ENCODE measurements around the gene LIN7A. TPM values are rescaled to one million over a fixed set of nuclear protein-coding genes. Genes with fewer than 3 reads are reported as not detected.
"Not testable (repeated sequence)": the region's sequence is repeated elsewhere in the genome, so short reads cannot be mapped to it uniquely, and the experiment has no call there.

Gene LIN7A
- total RNA-seq, 1 experiment from 2014 or later = 0.15 TPM

DNA sequence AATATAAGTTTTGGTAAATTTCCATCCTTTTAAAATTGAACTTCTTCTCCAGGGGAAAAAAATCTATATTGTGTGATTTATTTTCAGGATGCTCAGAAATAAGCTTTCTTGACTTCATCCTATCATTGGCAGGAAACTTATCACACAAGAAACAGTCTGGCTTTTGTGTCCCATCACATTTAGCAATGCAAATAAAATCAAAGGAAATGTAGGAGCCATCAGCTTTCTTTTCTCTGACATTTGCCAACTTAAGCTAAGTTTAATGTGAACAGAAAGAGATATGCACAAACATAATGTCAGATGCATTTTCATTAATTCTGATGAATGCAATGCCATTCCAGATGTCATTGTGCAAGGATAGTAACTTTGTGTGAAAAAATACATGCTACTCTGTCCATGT is 56.6 kb downstream of the LIN7A start:
- no peak overlapping the region for H3K4me3 ChIP-seq (ENCODE audit: low read length)
- no peak overlapping the region for H3K27ac ChIP-seq (ENCODE audit: low read length)
- H3K27me3 ChIP-seq (ENCODE audit: low read length) = no peaks in the 10 kb centered on the region
- H3K9me3 ChIP-seq (ENCODE audit: low read length) = no peaks in the 10 kb centered on the region
- H2AFZ ChIP-seq (ENCODE audit: low read length) = no peak overlapping the region
- no peak for DNase-seq
- no peaks in the 10 kb centered on the region for H3K79me2 ChIP-seq (ENCODE audit: low read length)
- no peak overlapping the region for H3K9ac ChIP-seq (ENCODE audit: low read length)
- H3K9me2 ChIP-seq (replicated peaks; ENCODE audit: insufficient read depth, low read length) = no peaks in the 10 kb centered on the region
- H3K4me1 ChIP-seq (ENCODE audit: low read length) = no peaks in the 10 kb centered on the region
- H3K4me2 ChIP-seq (ENCODE audit: low read depth, low read length, poor library complexity, severe bottlenecking) = no peak overlapping the region
- no peaks in the 10 kb centered on the region for H4K20me1 ChIP-seq (ENCODE audit: insufficient read depth, low read depth, low read length)
- H3K36me3 ChIP-seq (ENCODE audit: insufficient read depth, low read length) = no peaks in the 10 kb centered on the region

DNA sequence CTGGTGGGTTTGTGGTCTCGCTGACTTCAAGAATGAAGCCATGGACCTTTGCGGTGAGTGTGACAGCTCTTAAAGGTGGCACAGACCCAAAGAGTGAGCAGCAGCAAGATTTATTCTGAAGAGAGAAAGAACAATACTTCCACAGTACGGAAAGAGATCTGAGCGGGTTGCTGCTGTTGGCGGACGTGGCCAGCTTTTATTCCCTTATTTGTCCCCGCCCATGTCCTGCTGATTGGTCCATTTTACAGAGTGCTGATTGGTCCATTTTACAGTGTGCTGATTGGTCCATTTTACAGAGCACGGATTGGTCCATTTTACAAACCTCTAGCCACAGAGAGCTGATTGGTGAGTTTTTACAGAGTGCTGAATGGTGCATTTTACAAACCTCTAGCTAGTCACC is 59.3 kb downstream of the LIN7A start:
- not testable (repeated sequence) for H3K27ac ChIP-seq (ENCODE audit: low read length); H2AFZ ChIP-seq (ENCODE audit: low read length); H3K9me2 ChIP-seq (replicated peaks; ENCODE audit: insufficient read depth, low read length); H3K9ac ChIP-seq (ENCODE audit: low read length); H3K36me3 ChIP-seq (ENCODE audit: insufficient read depth, low read length); H3K4me3 ChIP-seq (ENCODE audit: low read length); H3K4me2 ChIP-seq (ENCODE audit: low read depth, low read length, poor library complexity, severe bottlenecking); H3K4me1 ChIP-seq (ENCODE audit: low read length); H3K9me3 ChIP-seq (ENCODE audit: low read length); H3K27me3 ChIP-seq (ENCODE audit: low read length); H3K79me2 ChIP-seq (ENCODE audit: low read length); H4K20me1 ChIP-seq (ENCODE audit: insufficient read depth, low read depth, low read length); DNase-seq

GRCh38 chr12:80877721-80878265 is 59.9 kb downstream of the LIN7A start:
- Histone ChIP-seq H3K79me2 (ENCODE audit: low read length) (no peaks in the 10 kb centered on the region), H3K4me1 (ENCODE audit: low read length) (no peaks in the 10 kb centered on the region), H2AFZ (ENCODE audit: low read length) (no peak overlapping the region), H3K9me3 (ENCODE audit: low read length) (no peaks in the 10 kb centered on the region), H3K9me2 (replicated peaks; ENCODE audit: insufficient read depth, low read length) (no peaks in the 10 kb centered on the region), H4K20me1 (ENCODE audit: insufficient read depth, low read depth, low read length) (no peaks in the 10 kb centered on the region), H3K9ac (ENCODE audit: low read length) (no peak overlapping the region), H3K4me3 (ENCODE audit: low read length) (no peak overlapping the region), H3K36me3 (ENCODE audit: insufficient read depth, low read length) (no peaks in the 10 kb centered on the region), H3K27me3 (ENCODE audit: low read length) (no peaks in the 10 kb centered on the region), H3K4me2 (ENCODE audit: low read depth, low read length, poor library complexity, severe bottlenecking) (no peak overlapping the region), H3K27ac (ENCODE audit: low read length) (no peak overlapping the region)
- DNase-seq = no peak

- Histone ChIP-seq H3K27me3 (ENCODE audit: low read length) (no peaks in the 10 kb centered on the region), H3K4me1 (ENCODE audit: low read length) (no peaks in the 10 kb centered on the region), H3K4me3 (ENCODE audit: low read length) (no peak overlapping the region), H3K36me3 (ENCODE audit: insufficient read depth, low read length) (no peaks in the 10 kb centered on the region), H2AFZ (ENCODE audit: low read length) (no peak overlapping the region), H3K79me2 (ENCODE audit: low read length) (no peaks in the 10 kb centered on the region), H3K27ac (ENCODE audit: low read length) (no peak overlapping the region), H4K20me1 (ENCODE audit: insufficient read depth, low read depth, low read length) (no peaks in the 10 kb centered on the region), H3K9me2 (replicated peaks; ENCODE audit: insufficient read depth, low read length) (no peaks in the 10 kb centered on the region), H3K9ac (ENCODE audit: low read length) (no peak overlapping the region), H3K4me2 (ENCODE audit: low read depth, low read length, poor library complexity, severe bottlenecking) (no peak overlapping the region), H3K9me3 (ENCODE audit: low read length) (no peaks in the 10 kb centered on the region)
- DNase-seq = no peak
Observed at GRCh38 chr12:80872053-80872452, 65.7 kb downstream of the LIN7A start.

DNA sequence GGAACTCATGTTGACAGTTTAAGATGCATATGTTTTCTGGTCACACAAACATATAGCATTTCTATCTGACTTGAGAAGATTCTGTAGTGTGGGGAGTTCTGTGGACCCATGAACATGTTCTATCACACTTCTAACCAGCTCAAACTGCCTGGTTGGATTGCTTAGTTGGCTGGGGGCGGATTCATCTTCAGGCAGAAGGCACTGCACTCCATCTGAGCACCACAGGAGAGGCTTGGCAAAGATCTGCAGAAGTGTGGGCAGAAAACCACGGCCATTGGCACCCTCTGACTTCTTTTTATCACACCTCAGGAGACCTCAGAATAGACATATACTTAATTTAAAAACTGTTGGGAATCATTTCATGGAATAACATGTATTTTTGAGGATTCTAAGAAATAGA is 68.5 kb downstream of the LIN7A start:
- DNase-seq = no peak
- Histone ChIP-seq H3K9me3 (ENCODE audit: low read length) (no peaks in the 10 kb centered on the region), H3K36me3 (ENCODE audit: insufficient read depth, low read length) (no peaks in the 10 kb centered on the region), H3K9me2 (replicated peaks; ENCODE audit: insufficient read depth, low read length) (no peaks in the 10 kb centered on the region), H3K9ac (ENCODE audit: low read length) (no peak overlapping the region), H3K4me1 (ENCODE audit: low read length) (no peaks in the 10 kb centered on the region), H3K27me3 (ENCODE audit: low read length) (no peaks in the 10 kb centered on the region), H3K4me3 (ENCODE audit: low read length) (no peak overlapping the region), H4K20me1 (ENCODE audit: insufficient read depth, low read depth, low read length) (no peaks in the 10 kb centered on the region), H3K4me2 (ENCODE audit: low read depth, low read length, poor library complexity, severe bottlenecking) (no peak overlapping the region), H2AFZ (ENCODE audit: low read length) (no peak overlapping the region), H3K79me2 (ENCODE audit: low read length) (no peaks in the 10 kb centered on the region), H3K27ac (ENCODE audit: low read length) (no peak overlapping the region)

GRCh38 chr12:80868576-80868975 is 69.2 kb downstream of the LIN7A start:
- Histone ChIP-seq H3K9me3 (ENCODE audit: low read length) (no peaks in the 10 kb centered on the region), H3K9ac (ENCODE audit: low read length) (no peak overlapping the region), H3K27me3 (ENCODE audit: low read length) (no peaks in the 10 kb centered on the region), H3K4me2 (ENCODE audit: low read depth, low read length, poor library complexity, severe bottlenecking) (no peak overlapping the region), H3K4me3 (ENCODE audit: low read length) (no peak overlapping the region), H3K27ac (ENCODE audit: low read length) (no peak overlapping the region), H3K9me2 (replicated peaks; ENCODE audit: insufficient read depth, low read length) (no peaks in the 10 kb centered on the region), H4K20me1 (ENCODE audit: insufficient read depth, low read depth, low read length) (no peaks in the 10 kb centered on the region), H3K79me2 (ENCODE audit: low read length) (no peaks in the 10 kb centered on the region), H3K4me1 (ENCODE audit: low read length) (no peaks in the 10 kb centered on the region), H3K36me3 (ENCODE audit: insufficient read depth, low read length) (no peaks in the 10 kb centered on the region), H2AFZ (ENCODE audit: low read length) (no peak overlapping the region)
- no peak for DNase-seq

GRCh38 chr12:80867941-80868340 is 69.8 kb downstream of the LIN7A start:
- Histone ChIP-seq H3K9me2 (replicated peaks; ENCODE audit: insufficient read depth, low read length) (no peaks in the 10 kb centered on the region), H3K36me3 (ENCODE audit: insufficient read depth, low read length) (no peaks in the 10 kb centered on the region), H3K79me2 (ENCODE audit: low read length) (no peaks in the 10 kb centered on the region), H3K4me3 (ENCODE audit: low read length) (no peak overlapping the region), H3K4me1 (ENCODE audit: low read length) (no peaks in the 10 kb centered on the region), H2AFZ (ENCODE audit: low read length) (no peak overlapping the region), H3K4me2 (ENCODE audit: low read depth, low read length, poor library complexity, severe bottlenecking) (no peak overlapping the region), H4K20me1 (ENCODE audit: insufficient read depth, low read depth, low read length) (no peaks in the 10 kb centered on the region), H3K27ac (ENCODE audit: low read length) (no peak overlapping the region), H3K9me3 (ENCODE audit: low read length) (no peaks in the 10 kb centered on the region), H3K27me3 (ENCODE audit: low read length) (no peaks in the 10 kb centered on the region), H3K9ac (ENCODE audit: low read length) (no peak overlapping the region)
- no peak for DNase-seq

GRCh38 chr12:80864046-80864735 is 73.5 kb downstream of the LIN7A start:
- H3K36me3 ChIP-seq (ENCODE audit: insufficient read depth, low read length) = no peaks in the 10 kb centered on the region
- H4K20me1 ChIP-seq (ENCODE audit: insufficient read depth, low read depth, low read length) = no peaks in the 10 kb centered on the region
- no peaks in the 10 kb centered on the region for H3K9me3 ChIP-seq (ENCODE audit: low read length)
- H3K9ac ChIP-seq (ENCODE audit: low read length) = no peak overlapping the region
- no peaks in the 10 kb centered on the region for H3K9me2 ChIP-seq (replicated peaks; ENCODE audit: insufficient read depth, low read length)
- DNase-seq = no peak
- no peak overlapping the region for H3K4me2 ChIP-seq (ENCODE audit: low read depth, low read length, poor library complexity, severe bottlenecking)
- H3K4me3 ChIP-seq (ENCODE audit: low read length) = no peak overlapping the region
- H3K27ac ChIP-seq (ENCODE audit: low read length) = no peak overlapping the region
- no peak overlapping the region for H2AFZ ChIP-seq (ENCODE audit: low read length)
- H3K79me2 ChIP-seq (ENCODE audit: low read length) = no peaks in the 10 kb centered on the region
- no peaks in the 10 kb centered on the region for H3K4me1 ChIP-seq (ENCODE audit: low read length)
- no peaks in the 10 kb centered on the region for H3K27me3 ChIP-seq (ENCODE audit: low read length)

All from Karpas-422 (cell line).